H1 (cell line): ENCODE results near the gene MYO15A. TPM values are rescaled to one million over a fixed set of nuclear protein-coding genes. Genes with fewer than 3 reads are reported as not detected.

Experiments used
- E2F6 ChIP-seq: IDR thresholded peaks from 2 replicates; pipeline ENCODE4 v1.6.1; 2012; ENCODE audit warnings: inconsistent platforms
- polyA plus RNA-seq, 7 experiments: library from polyadenylated mRNA; depleted of rRNA in 3 of 7; stranded (reverse) in 5 of 7; unstranded in 2 of 7; fragments of >200 nt in 5 of 7; fragments of 200-250 nt in 2 of 7; gene quantifications; 1 replicate in 5 of 7; 2 replicates in 1 of 7; 4 replicates in 1 of 7; pipeline versions ENCODE4 v1.2.1 to v1.2.3, GENCODE V29; 2011 to 2013; ENCODE audit warnings: missing spikeins in 2 of 7, mixed read lengths in 2 of 7
- total RNA-seq: library from RNA; stranded (reverse); fragmentation: NEBNext Ultra II Directional; extraction: Animal tissue kit (Norgen Biotek cat#: 25700); gene quantifications from 2 replicates; pipeline ENCODE4 v1.2.1, GENCODE V29; 2021

MYO15A gene
- total and polyA plus RNA-seq, 2 of the 8 experiments (the other 6 are each of a cell fraction or from before 2014, with no cell fraction given) = 1.6 to 4.2 TPM

- no peak for TF ChIP-seq E2F6
These were observed 44.5 kb upstream of the MYO15A start (continued) for GRCh38 chr17:18064053-18064452.
